HEK293 (cell line): ENCODE measurements around the gene PLEKHB2.
A peak's percentile ranks its signal among the peaks of the same experiment; 100 is the strongest.

ENCODE experiments used
- CTCF ChIA-PET: fragments of 350-600 bp; formaldehyde crosslinking; extraction: SDS; loops from one replicate; lab custom pipeline; 2021; ENCODE audit warnings: antibody characterized with exemption; lab: Yijun Ruan, JAX
- POLR2A ChIA-PET: fragments of 300-600 bp; formaldehyde crosslinking; extraction: SDS; loops from one replicate; lab custom pipeline; 2020; ENCODE audit warnings: antibody characterized with exemption, inconsistent platforms; lab: Yijun Ruan, JAX
- H3K27ac ChIP-seq: fragments of 200-500 bp; sonication (Bioruptor generic); 2 replicates; pipeline ENCODE4 v1.5.1; 2014; ENCODE audit warnings: low read depth, low read length, control low read depth, inconsistent platforms; ENCODE audit errors: extremely low read depth
- H3K36me3 ChIP-seq, 2 experiments: fragments of 200-500 bp in 1 of 2; sonication (Bioruptor generic) in 1 of 2; 1 replicate in 1 of 2; 2 replicates in 1 of 2; pipeline ENCODE4 v1.5.1; 2014 to 2017; ENCODE audit warnings: inconsistent platforms in 2 of 2, low read length in 2 of 2; ENCODE audit not compliant: control insufficient read depth in 2 of 2, insufficient read depth in 1 of 2
- H3K4me1 ChIP-seq: fragments of 200-500 bp; sonication (Bioruptor generic); 2 replicates; pipeline ENCODE4 v1.5.1; 2014; ENCODE audit warnings: mild to moderate bottlenecking, low read length, inconsistent platforms; ENCODE audit not compliant: control insufficient read depth, insufficient read depth
- H3K4me3 ChIP-seq: 2 replicates; pipeline ENCODE4 v1.5.1; 2011; ENCODE audit warnings: low read depth, mild to moderate bottlenecking, control low read depth, low read length, moderate library complexity
- H3K9me3 ChIP-seq: fragments of 200-500 bp; sonication (Bioruptor generic); 2 replicates; pipeline ENCODE4 v1.5.1; 2014; ENCODE audit warnings: low read depth, low read length, inconsistent platforms; ENCODE audit not compliant: control insufficient read depth, insufficient read depth
- EGR2 ChIP-seq: fragments of 450-650 bp; formaldehyde crosslinking; IDR thresholded peaks from 2 replicates; pipeline ENCODE4 v1.5.1; 2016; ENCODE audit warnings: low read depth, missing biosample characterization, missing genetic modification characterization
- KLF10 ChIP-seq: fragments of 450-650 bp; IDR thresholded peaks from 2 replicates; pipeline ENCODE4 v1.5.1; 2018; ENCODE audit warnings: missing biosample characterization, mild to moderate bottlenecking, missing genetic modification characterization
- KLF9 ChIP-seq: fragments of 450-650 bp; formaldehyde crosslinking; IDR thresholded peaks from 2 replicates; pipeline ENCODE4 v1.5.1; 2016; ENCODE audit warnings: missing biosample characterization, missing genetic modification characterization, low read depth
- PRDM10 ChIP-seq: fragments of 450-650 bp; formaldehyde crosslinking; IDR thresholded peaks from 2 replicates; pipeline ENCODE4 v1.5.1; 2016; ENCODE audit warnings: missing biosample characterization, missing genetic modification characterization
- SP2 ChIP-seq: fragments of 450-650 bp; formaldehyde crosslinking; IDR thresholded peaks from 2 replicates; pipeline ENCODE4 v1.5.1; 2016; ENCODE audit warnings: missing biosample characterization, missing genetic modification characterization
- SP7 ChIP-seq: fragments of 450-650 bp; formaldehyde crosslinking; IDR thresholded peaks from 2 replicates; pipeline ENCODE4 v1.5.1; 2016; ENCODE audit warnings: missing biosample characterization, missing genetic modification characterization
- TSHZ1 ChIP-seq: fragments of 450-650 bp; formaldehyde crosslinking; IDR thresholded peaks from 2 replicates; pipeline ENCODE4 v1.5.1; 2016; ENCODE audit warnings: missing biosample characterization, missing genetic modification characterization, borderline replicate concordance
- WT1 ChIP-seq: fragments of 450-650 bp; formaldehyde crosslinking; IDR thresholded peaks from 2 replicates; pipeline ENCODE4 v1.5.1; 2016; ENCODE audit warnings: missing biosample characterization, missing genetic modification characterization
- YY2 ChIP-seq: fragments of 450-650 bp; formaldehyde crosslinking; IDR thresholded peaks from 2 replicates; pipeline ENCODE4 v1.5.1; 2016; ENCODE audit warnings: missing biosample characterization, missing genetic modification characterization
- ZBTB20 ChIP-seq: fragments of 450-650 bp; formaldehyde crosslinking; IDR thresholded peaks from 2 replicates; pipeline ENCODE4 v1.5.1; 2016; ENCODE audit warnings: missing biosample characterization, missing genetic modification characterization
- ZFHX2 ChIP-seq: fragments of 450-650 bp; formaldehyde crosslinking; conservative IDR thresholded peaks from 2 replicates; pipeline ENCODE4 v1.5.1; 2016; ENCODE audit warnings: missing biosample characterization, missing genetic modification characterization
- ZIC2 ChIP-seq: fragments of 450-650 bp; formaldehyde crosslinking; IDR thresholded peaks from 2 replicates; pipeline ENCODE4 v1.5.1; 2016; ENCODE audit warnings: missing biosample characterization, missing genetic modification characterization
- ZNF121 ChIP-seq: fragments of 450-650 bp; formaldehyde crosslinking; IDR thresholded peaks from 2 replicates; pipeline ENCODE4 v1.5.1; 2016; ENCODE audit warnings: missing biosample characterization, missing genetic modification characterization
- ZNF174 ChIP-seq: fragments of 450-650 bp; formaldehyde crosslinking; IDR thresholded peaks from 2 replicates; pipeline ENCODE4 v1.5.0; 2017; ENCODE audit warnings: missing biosample characterization, mild to moderate bottlenecking, missing genetic modification characterization
- ZNF335 ChIP-seq: fragments of 450-650 bp; formaldehyde crosslinking; conservative IDR thresholded peaks from 2 replicates; pipeline ENCODE4 v1.5.1; 2016; ENCODE audit warnings: missing biosample characterization, missing genetic modification characterization
- ZNF394 ChIP-seq: fragments of 450-650 bp; formaldehyde crosslinking; IDR thresholded peaks from 2 replicates; pipeline ENCODE4 v1.5.1; 2016; ENCODE audit warnings: missing biosample characterization, missing genetic modification characterization, mild to moderate bottlenecking, moderate library complexity, borderline replicate concordance
- ZNF426 ChIP-seq: fragments of 450-650 bp; formaldehyde crosslinking; IDR thresholded peaks from 2 replicates; pipeline ENCODE4 v1.5.1; 2017; ENCODE audit warnings: missing biosample characterization, missing genetic modification characterization, mild to moderate bottlenecking, inconsistent platforms, moderate library complexity
- ZNF600 ChIP-seq: fragments of 450-650 bp; formaldehyde crosslinking; IDR thresholded peaks from 2 replicates; pipeline ENCODE4 v1.5.1; 2016; ENCODE audit warnings: missing biosample characterization, missing genetic modification characterization
- ZNF629 ChIP-seq: fragments of 450-650 bp; formaldehyde crosslinking; IDR thresholded peaks from 2 replicates; pipeline ENCODE4 v1.5.1; 2017; ENCODE audit warnings: missing biosample characterization, missing genetic modification characterization
- ZNF768 ChIP-seq: fragments of 450-650 bp; formaldehyde crosslinking; IDR thresholded peaks from 2 replicates; pipeline ENCODE4 v1.5.1; 2018; ENCODE audit warnings: missing biosample characterization, mild to moderate bottlenecking, missing genetic modification characterization

The PLEKHB2 gene

GRCh38 chr2:131105950-131106801 lies 1.0 kb downstream of the PLEKHB2 start:
- Histone ChIP-seq H3K4me1 (peaks cover 6% of the 10 kb centered on the region; the same call in 1 of the 2 replicates), H3K4me3 (peak overlapping the region; percentile 63), H3K27ac (no peak overlapping the region; the same call in 1 of the 2 replicates), H3K9me3 (no peaks in the 10 kb centered on the region), H3K36me3 (peaks cover 3 to 11% of the 10 kb centered on the region in 2 experiments; a peak in 2 of 3 replicates)
- CTCF ChIA-PET: interaction anchor here (1.5 kb wide), 1 partner anchor 14 kb away, joined by 3 read pairs; no protein-coding TSS in a partner anchor
- peak; percentile 94 for TF ChIP-seq PRDM10 (tag by site-specific recombination)
- TF ChIP-seq ZFHX2: peak; percentile 34; the same call in 1 of the 2 replicates
- no peak for TF ChIP-seq ZNF426
- peak; percentile 84 for TF ChIP-seq KLF9 (tag by site-specific recombination)
- 0 out of 2 replicates have a peak, but pooled peaks have one; percentile 12 for TF ChIP-seq SP7 (tag by site-specific recombination)
- TF ChIP-seq ZNF335 (tag by site-specific recombination): peak; percentile 94
- no peak for TF ChIP-seq ZNF121 (tag by site-specific recombination)
- TF ChIP-seq ZNF174: no peak
- TF ChIP-seq KLF10 (tag by site-specific recombination): peak; percentile 87
- TF ChIP-seq ZIC2 (tag by site-specific recombination): 0 out of 2 replicates have a peak, but pooled peaks have one; percentile 8
- TF ChIP-seq EGR2 (tag by site-specific recombination): peak; percentile 27; the same call in 1 of the 2 replicates
- TF ChIP-seq ZNF600: peak; percentile 75
- peak; percentile 20 for TF ChIP-seq SP2 (tag by site-specific recombination)
- POLR2A ChIA-PET: interaction anchor here (1.2 kb wide), 1 partner anchor 13 kb away, joined by 4 read pairs; the partner anchor contains the start of gene FAM168B

- Histone ChIP-seq H3K36me3 (peaks cover 3 to 15% of the 10 kb centered on the region in 2 experiments; a peak in 2 of 3 replicates), H3K27ac (no peak overlapping the region), H3K4me1 (peaks cover 4% of the 10 kb centered on the region), H3K4me3 (no peak overlapping the region), H3K9me3 (no peaks in the 10 kb centered on the region)
- ChIA-PET CTCF (interaction anchor here (0.6 kb wide), 1 partner anchor 46 kb away, joined by 5 read pairs; no protein-coding TSS in a partner anchor), POLR2A (interaction anchor here (1.6 kb wide), 1 partner anchor 19 kb away, joined by 6 read pairs; the partner anchor contains the start of gene FAM168B)
- TF ChIP-seq TSHZ1: no peak
- no peak for TF ChIP-seq ZNF629
- no peak for TF ChIP-seq ZNF768
- no peak for TF ChIP-seq ZNF394 (tag by site-specific recombination)
- no peak for TF ChIP-seq YY2 (tag by site-specific recombination)
- no peak for TF ChIP-seq WT1 (tag by site-specific recombination)
- no peak for TF ChIP-seq ZBTB20
- TF ChIP-seq, all 188 proteins: peak for 0
These were observed 7.4 kb downstream of the PLEKHB2 start for GRCh38 chr2:131112529-131112928.
